ENCODE measurements around the gene SCLY.

SCLY gene

GRCh38 chr2:238098901-238099713 is 38.3 kb downstream of the SCLY start:
- no peak for DNase-seq

GRCh38 chr2:238099714-238100048 is 38.9 kb downstream of the SCLY start:
- DNase-seq = no peak

GRCh38 chr2:238100049-238100820 is 39.4 kb downstream of the SCLY start, which contains the start of gene ESPNL:
ESPNL (plus strand) TSS chr2:238100340; CDS start chr2:238100420, 80 bp downstream.
- no peak for DNase-seq

GRCh38 chr2:238100821-238101771 is 40.3 kb downstream of the SCLY start:
- DNase-seq = no peak

GRCh38 chr2:238101891-238102841 is 41.4 kb downstream of the SCLY start:
- no peak for DNase-seq

- DNase-seq = no peak
These were observed 42.1 kb downstream of the SCLY start for GRCh38 chr2:238102865-238103264.

- DNase-seq = no peak
These were observed 42.8 kb downstream of the SCLY start for GRCh38 chr2:238103465-238104225.

GRCh38 chr2:238104226-238104690 is 43.5 kb downstream of the SCLY start:
- no peak for DNase-seq

GRCh38 chr2:238104691-238105371 is 44.0 kb downstream of the SCLY start:
- DNase-seq = no peak

- no peak for DNase-seq
These were observed 44.9 kb downstream of the SCLY start for GRCh38 chr2:238105506-238106338.

- no peak for DNase-seq
These were observed 45.5 kb downstream of the SCLY start for GRCh38 chr2:238106339-238106697.

GRCh38 chr2:238106698-238107524 is 46.1 kb downstream of the SCLY start:
- no peak for DNase-seq

- DNase-seq = no peak
These were observed 47.0 kb downstream of the SCLY start for GRCh38 chr2:238107525-238108422.

GRCh38 chr2:238108423-238109183 is 47.8 kb downstream of the SCLY start:
- no peak for DNase-seq

GRCh38 chr2:238113611-238114010 is 52.8 kb downstream of the SCLY start:
- DNase-seq = no peak

- DNase-seq = no peak
These were observed 53.6 kb downstream of the SCLY start for GRCh38 chr2:238114331-238114841.
